CD4-positive, alpha-beta T cell (primary cell): ENCODE data around the gene SNX7. TPM values are rescaled to one million over a fixed set of nuclear protein-coding genes. Genes with fewer than 3 reads are reported as not detected.

Experiments used
- ATAC-seq: fragments of 200-7000 bp; cut with Tn5 transposase; one replicate; pipeline ENCODE4 v1.10.0; 2022; ENCODE audit warnings: mild to moderate bottlenecking; ENCODE audit not compliant: poor library complexity
- CTCF ChIA-PET: fragments of 350-600 bp; sonication (Branson Sonifier 250); formaldehyde crosslinking; loops from one replicate; lab custom pipeline; 2021; ENCODE audit warnings: antibody characterized with exemption, inconsistent platforms; lab: Charles Lee
- POLR2A ChIA-PET: fragments of 350-600 bp; sonication (Branson Sonifier 250); formaldehyde crosslinking; loops from one replicate; lab custom pipeline; 2021; ENCODE audit warnings: antibody characterized with exemption, inconsistent platforms; lab: Charles Lee
- DNase-seq, 14 experiments: peaks; one replicate each; pipeline ENCODE4 v3.0.0-alpha.2; 2013 to 2020; ENCODE audit warnings: mixed read lengths in 2 of 14
- H3K27ac ChIP-seq, 2 donors: one replicate each; pipeline versions ENCODE4 v1.5.1 to v1.7.0; 2013; ENCODE audit warnings: low read length in 2 of 2, low read depth in 1 of 2, mild to moderate bottlenecking in 1 of 2
- H3K27me3 ChIP-seq, 2 experiments: 1 replicate in 1 of 2; 2 replicates in 1 of 2; pipeline versions ENCODE4 v1.6.1 to v1.7.0; 2013; ENCODE audit warnings: low read length in 2 of 2, control low read depth in 1 of 2, mild to moderate bottlenecking in 1 of 2, moderate library complexity in 1 of 2; ENCODE audit not compliant: insufficient read depth in 2 of 2, control insufficient read depth in 1 of 2
- H3K36me3 ChIP-seq: one replicate; pipeline ENCODE4 v1.6.1; 2013; ENCODE audit warnings: low read length, control low read depth; ENCODE audit not compliant: insufficient read depth
- H3K4me1 ChIP-seq: one replicate; pipeline ENCODE4 v1.6.1; 2013; ENCODE audit warnings: low read length, control low read depth; ENCODE audit not compliant: insufficient read depth
- H3K4me3 ChIP-seq: one replicate; pipeline ENCODE4 v1.5.1; 2013; ENCODE audit warnings: mild to moderate bottlenecking, low read length, moderate library complexity
- H3K9me3 ChIP-seq, 2 experiments: 1 replicate in 1 of 2; 2 replicates in 1 of 2; pipeline versions ENCODE4 v1.6.1 to v1.7.0; 2013; ENCODE audit warnings: low read length in 2 of 2, mild to moderate bottlenecking in 2 of 2, control low read depth in 1 of 2, moderate library complexity in 1 of 2; ENCODE audit not compliant: control insufficient read depth in 1 of 2, insufficient read depth in 1 of 2
- H3K27ac Mint-ChIP-seq: one replicate; pipeline ENCODE4 v1.8.0; 2020; ENCODE audit warnings: mixed read lengths
- H3K27me3 Mint-ChIP-seq: one replicate; pipeline ENCODE4 v1.8.0; 2021; ENCODE audit warnings: mixed read lengths
- H3K36me3 Mint-ChIP-seq: one replicate; pipeline ENCODE4 v1.8.0; 2021; ENCODE audit warnings: low read depth, mixed read lengths
- H3K4me1 Mint-ChIP-seq: one replicate; pipeline ENCODE4 v1.8.0; 2021; ENCODE audit warnings: low read depth, mixed read lengths
- H3K4me3 Mint-ChIP-seq: one replicate; pipeline ENCODE4 v1.8.0; 2020; ENCODE audit warnings: mild to moderate bottlenecking, mixed read lengths
- H3K9me3 Mint-ChIP-seq: one replicate; pipeline ENCODE4 v1.8.0; 2020; ENCODE audit warnings: mixed read lengths
- intact Hi-C, 2 experiments: fragments of 100-400 bp; cut with DNase I in 1 of 2; cut with micrococcal nuclease in 1 of 2; formaldehyde crosslinking; loops; one replicate each; pipeline versions ENCODE4 v1.15.1 to v1.9.0; 2023 to 2025; cut with DNase I, micrococcal nuclease
- total RNA-seq, 174 experiments: library from RNA in 2 of 174; stranded (reverse) in 2 of 174; gene quantifications; one replicate each; pipeline ENCODE4 v1.2.3 and lab custom pipeline; 2021 to 2026
- TF ChIP-seq, protein P1 (sequence below): fragments of 200-600 bp; IDR thresholded peaks from one replicate; pipeline ENCODE4 v1.8.0; 2022; ENCODE audit warnings: antibody characterized with exemption, mild to moderate bottlenecking

Gene SNX7
- total RNA-seq, 2 experiments from 2014 or later, result not detected

DNA sequence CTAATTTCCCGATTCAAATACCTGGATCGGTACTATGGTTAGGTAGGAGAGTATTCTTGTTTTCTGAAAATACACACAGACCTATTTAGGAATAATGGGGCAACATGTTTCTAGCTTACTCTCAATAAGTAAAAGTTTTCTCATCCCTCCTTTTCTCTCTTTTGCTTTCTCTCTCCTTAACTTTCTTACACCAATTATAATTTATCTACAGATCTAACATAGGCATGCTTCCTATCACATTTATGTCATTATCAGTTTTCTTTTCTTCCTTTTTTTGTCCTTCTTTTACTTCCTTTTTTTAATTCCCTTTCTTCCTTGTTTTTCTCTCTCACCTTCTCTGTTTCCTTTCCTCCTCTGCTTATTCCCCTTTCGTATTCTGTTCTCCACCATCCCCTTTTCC is 20.3 kb downstream of the SNX7 start:
- TF ChIP-seq, protein P1, sequence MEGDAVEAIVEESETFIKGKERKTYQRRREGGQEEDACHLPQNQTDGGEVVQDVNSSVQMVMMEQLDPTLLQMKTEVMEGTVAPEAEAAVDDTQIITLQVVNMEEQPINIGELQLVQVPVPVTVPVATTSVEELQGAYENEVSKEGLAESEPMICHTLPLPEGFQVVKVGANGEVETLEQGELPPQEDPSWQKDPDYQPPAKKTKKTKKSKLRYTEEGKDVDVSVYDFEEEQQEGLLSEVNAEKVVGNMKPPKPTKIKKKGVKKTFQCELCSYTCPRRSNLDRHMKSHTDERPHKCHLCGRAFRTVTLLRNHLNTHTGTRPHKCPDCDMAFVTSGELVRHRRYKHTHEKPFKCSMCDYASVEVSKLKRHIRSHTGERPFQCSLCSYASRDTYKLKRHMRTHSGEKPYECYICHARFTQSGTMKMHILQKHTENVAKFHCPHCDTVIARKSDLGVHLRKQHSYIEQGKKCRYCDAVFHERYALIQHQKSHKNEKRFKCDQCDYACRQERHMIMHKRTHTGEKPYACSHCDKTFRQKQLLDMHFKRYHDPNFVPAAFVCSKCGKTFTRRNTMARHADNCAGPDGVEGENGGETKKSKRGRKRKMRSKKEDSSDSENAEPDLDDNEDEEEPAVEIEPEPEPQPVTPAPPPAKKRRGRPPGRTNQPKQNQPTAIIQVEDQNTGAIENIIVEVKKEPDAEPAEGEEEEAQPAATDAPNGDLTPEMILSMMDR, result no peak
- Mint-ChIP-seq H3K4me3 (no peak overlapping the region), H3K36me3 (no peaks in the 10 kb centered on the region), H3K4me1 (no peaks in the 10 kb centered on the region), H3K27me3 (no peaks in the 10 kb centered on the region), H3K9me3 (no peaks in the 10 kb centered on the region), H3K27ac (no peak overlapping the region)
- ChIA-PET POLR2A (no interaction called here), CTCF (no interaction called here)
- intact Hi-C loops, result no loop called here
- no peak overlapping the region for H3K27ac ChIP-seq
- no peaks in the 10 kb centered on the region for H3K4me1 ChIP-seq
- H3K36me3 ChIP-seq, result no peaks in the 10 kb centered on the region
- ATAC-seq (no peak), DNase-seq (no peak)
- H3K4me3 ChIP-seq, result no peak overlapping the region
- no peaks in the 10 kb centered on the region for H3K27me3 ChIP-seq
- H3K9me3 ChIP-seq, result no peaks in the 10 kb centered on the region

GRCh38 chr1:98688110-98688739 is 26.7 kb downstream of the SNX7 start:
- intact Hi-C loops, result no loop called here
- Mint-ChIP-seq H3K27ac (no peak overlapping the region), H3K9me3 (no peaks in the 10 kb centered on the region), H3K36me3 (no peaks in the 10 kb centered on the region), H3K4me1 (no peaks in the 10 kb centered on the region), H3K4me3 (no peak overlapping the region), H3K27me3 (peaks cover 10% of the 10 kb centered on the region)
- ChIA-PET CTCF (no interaction called here), POLR2A (no interaction called here)
- Histone ChIP-seq H3K9me3 (no peaks in the 10 kb centered on the region), H3K4me3 (no peak overlapping the region), H3K36me3 (no peaks in the 10 kb centered on the region), H3K4me1 (no peaks in the 10 kb centered on the region), H3K27ac (no peak overlapping the region), H3K27me3 (no peaks in the 10 kb centered on the region)
- no peak for ATAC-seq
- no peak for DNase-seq
- TF ChIP-seq, protein P1, result no peak

- DNase-seq (no peak), ATAC-seq (no peak)
- H3K4me1 ChIP-seq, result no peaks in the 10 kb centered on the region
- Mint-ChIP-seq H3K27me3 (peaks cover 10% of the 10 kb centered on the region), H3K4me1 (no peaks in the 10 kb centered on the region), H3K36me3 (no peaks in the 10 kb centered on the region), H3K4me3 (no peak overlapping the region), H3K9me3 (no peaks in the 10 kb centered on the region), H3K27ac (no peak overlapping the region)
- no peak overlapping the region for H3K4me3 ChIP-seq
- TF ChIP-seq, protein P1, result no peak
- H3K27me3 ChIP-seq, result no peaks in the 10 kb centered on the region
- no peak overlapping the region for H3K27ac ChIP-seq
- no peaks in the 10 kb centered on the region for H3K36me3 ChIP-seq
- POLR2A ChIA-PET, result no interaction called here
- intact Hi-C loops, result no loop called here
- CTCF ChIA-PET, result no interaction called here
- H3K9me3 ChIP-seq, result no peaks in the 10 kb centered on the region
Observed at GRCh38 chr1:98690576-98690975, 29.1 kb downstream of the SNX7 start.
